MG63 (cell line): ENCODE measurements around the gene PGAM2. TPM values are rescaled to one million over a fixed set of nuclear protein-coding genes. Genes with fewer than 3 reads are reported as not detected.

Experiments used
- DNase-seq: peaks from one replicate; pipeline ENCODE4 v3.0.0-alpha.2; 2020
- H3K27me3 ChIP-seq: fragments of 250-450 bp; sonication (Bioruptor Pico); 2 replicates; pipeline ENCODE4 v1.5.1; 2020; ENCODE audit warnings: mild to moderate bottlenecking, moderate library complexity
- H3K36me3 ChIP-seq: fragments of 250-450 bp; sonication (Bioruptor Pico); 2 replicates; pipeline ENCODE4 v1.5.1; 2020; ENCODE audit warnings: mild to moderate bottlenecking, moderate library complexity
- H3K4me3 ChIP-seq: fragments of 250-450 bp; sonication (Bioruptor Pico); 2 replicates; pipeline ENCODE4 v1.5.1; 2020; ENCODE audit warnings: mild to moderate bottlenecking, moderate library complexity
- H3K9me3 ChIP-seq: fragments of 250-450 bp; sonication (Bioruptor Pico); 2 replicates; pipeline ENCODE4 v1.5.1; 2020; ENCODE audit warnings: mild to moderate bottlenecking, moderate library complexity
- total RNA-seq: library from RNA; depleted of rRNA; stranded (reverse); fragments of >200 nt; shearing (Covaris generic); gene quantifications from 2 replicates; pipeline ENCODE4 v1.2.3, GENCODE V29; 2014; ENCODE audit warnings: low replicate concordance

PGAM2 gene
- total RNA-seq, 1 experiment from 2014 or later: not detected

GRCh38 chr7:44094883-44095592, 29.7 kb upstream of the PGAM2 start:
- DNase-seq: no peak
- H3K36me3 ChIP-seq: no peaks in the 10 kb centered on the region

DNA sequence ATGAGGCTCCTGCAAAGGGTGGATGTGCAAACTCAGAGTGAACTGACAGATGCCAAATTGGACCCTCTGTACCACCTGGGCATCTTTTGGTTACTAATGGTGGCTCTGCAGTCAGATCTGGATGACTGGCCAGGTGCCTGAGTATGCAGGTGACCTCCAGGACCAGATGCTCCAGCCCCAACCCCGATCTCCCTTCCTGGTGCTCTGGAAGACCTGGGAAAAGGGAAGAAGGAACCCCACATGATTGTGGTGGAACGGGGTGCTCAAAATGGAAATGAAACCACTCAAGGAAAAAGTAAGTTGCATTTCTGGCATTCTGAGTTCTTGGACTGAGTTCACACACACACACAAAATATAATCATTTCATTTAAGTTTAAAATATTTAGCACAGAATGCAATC, 29.0 kb upstream of the PGAM2 start:
- Histone ChIP-seq H3K9me3 (no peaks in the 10 kb centered on the region), H3K27me3 (no peaks in the 10 kb centered on the region), H3K36me3 (no peaks in the 10 kb centered on the region), H3K4me3 (no peak overlapping the region)
- no peak for DNase-seq

More at GRCh38 chr7:44094883-44095592, 29.7 kb upstream of the PGAM2 start:
- no peaks in the 10 kb centered on the region for H3K9me3 ChIP-seq
- no peak overlapping the region for H3K4me3 ChIP-seq
- no peaks in the 10 kb centered on the region for H3K27me3 ChIP-seq

GRCh38 chr7:44093102-44093641, 27.8 kb upstream of the PGAM2 start:
- Histone ChIP-seq H3K4me3 (no peak overlapping the region), H3K27me3 (no peaks in the 10 kb centered on the region), H3K36me3 (no peaks in the 10 kb centered on the region), H3K9me3 (no peaks in the 10 kb centered on the region)
- no peak for DNase-seq

DNA sequence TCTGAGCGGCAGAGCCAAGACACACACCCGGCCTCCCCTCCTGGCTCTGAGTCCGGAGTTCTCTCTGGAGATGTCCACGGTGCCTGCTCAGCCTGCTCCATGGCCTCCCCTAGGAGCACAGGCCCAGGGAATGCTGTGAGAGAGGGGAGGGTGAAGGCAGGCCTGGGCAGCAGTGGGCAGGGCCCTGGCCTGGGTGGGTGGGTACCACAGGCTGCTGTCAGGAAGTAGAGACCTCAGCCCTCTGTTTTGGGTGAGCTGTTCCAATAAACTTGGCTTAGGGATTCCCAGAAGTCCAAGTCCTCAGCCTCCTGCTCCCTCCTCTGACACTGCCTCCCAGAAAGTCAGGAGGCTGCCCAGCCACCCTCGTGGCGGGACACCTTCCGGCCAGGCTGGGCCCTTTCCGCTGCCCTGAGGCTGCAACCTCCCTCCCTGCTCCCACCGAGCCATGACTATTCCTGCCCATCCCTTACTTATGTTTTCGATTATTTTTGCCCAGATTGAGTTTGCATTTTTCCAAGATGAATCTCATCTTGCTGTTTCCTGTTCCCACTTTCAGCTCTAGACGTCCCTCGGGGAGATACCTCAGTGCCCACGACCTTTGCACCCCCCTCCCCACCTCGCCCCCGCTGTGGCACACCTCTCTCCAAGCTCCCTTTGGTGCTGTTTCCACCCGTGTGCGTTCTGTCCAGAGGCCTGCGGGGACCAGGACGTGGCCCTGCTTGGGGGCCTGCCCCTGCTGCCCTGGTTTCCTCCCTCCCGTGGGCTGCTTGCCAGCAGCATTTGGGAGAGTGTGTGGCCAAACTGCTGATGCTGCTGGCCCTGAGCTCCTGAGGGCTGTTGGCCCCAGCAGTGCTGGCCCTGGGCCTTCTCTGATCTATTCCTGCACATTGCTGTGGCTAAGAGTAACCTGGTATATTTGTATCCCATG, 22.8 kb upstream of the PGAM2 start:
- DNase-seq: peak; percentile 97
- Histone ChIP-seq H3K4me3 (no peak overlapping the region; the same call in 1 of the 2 replicates), H3K27me3 (no peaks in the 10 kb centered on the region), H3K9me3 (no peaks in the 10 kb centered on the region), H3K36me3 (no peaks in the 10 kb centered on the region)

DNA sequence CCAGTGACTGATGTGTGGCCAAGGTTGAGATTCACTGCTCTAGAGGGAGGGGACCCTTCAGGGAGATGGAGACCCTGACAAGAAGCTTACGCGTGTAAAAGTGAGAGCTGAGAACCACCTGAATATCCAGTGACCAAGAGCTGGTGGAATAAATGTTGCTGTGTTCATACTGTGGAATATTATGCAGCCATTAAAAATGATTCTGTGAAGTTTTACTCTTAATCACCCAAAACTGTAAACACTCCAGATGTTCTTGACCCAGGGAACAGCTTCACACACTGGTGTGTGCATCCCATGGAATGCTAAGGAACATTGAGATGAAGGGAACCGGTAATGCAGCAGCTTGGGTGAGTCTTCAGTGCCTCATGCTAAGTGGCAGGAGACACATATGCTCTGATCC, 21.3 kb upstream of the PGAM2 start:
- H3K4me3 ChIP-seq: no peak overlapping the region
- no peak for DNase-seq
- H3K27me3 ChIP-seq: no peaks in the 10 kb centered on the region
- no peaks in the 10 kb centered on the region for H3K36me3 ChIP-seq
- no peaks in the 10 kb centered on the region for H3K9me3 ChIP-seq

- no peaks in the 10 kb centered on the region for H3K9me3 ChIP-seq
- H3K36me3 ChIP-seq: peaks cover 8% of the 10 kb centered on the region
- no peak for DNase-seq
- no peaks in the 10 kb centered on the region for H3K27me3 ChIP-seq
- H3K4me3 ChIP-seq: no peak overlapping the region
Observed at GRCh38 chr7:44085546-44085945, 20.2 kb upstream of the PGAM2 start.

GRCh38 chr7:44084701-44085100, 19.3 kb upstream of the PGAM2 start:
- no peak for DNase-seq
- no peak overlapping the region for H3K4me3 ChIP-seq
- H3K36me3 ChIP-seq: peaks cover 8% of the 10 kb centered on the region
- no peaks in the 10 kb centered on the region for H3K27me3 ChIP-seq
- no peaks in the 10 kb centered on the region for H3K9me3 ChIP-seq

GRCh38 chr7:44083796-44084195, 18.4 kb upstream of the PGAM2 start:
- no peak overlapping the region for H3K4me3 ChIP-seq
- H3K27me3 ChIP-seq: no peaks in the 10 kb centered on the region
- H3K9me3 ChIP-seq: no peaks in the 10 kb centered on the region
- H3K36me3 ChIP-seq: peaks cover 13% of the 10 kb centered on the region
- no peak for DNase-seq

GRCh38 chr7:44082541-44083207, 17.3 kb upstream of the PGAM2 start:
- Histone ChIP-seq H3K27me3 (no peaks in the 10 kb centered on the region), H3K4me3 (peak overlapping the region; percentile 99), H3K36me3 (peaks cover 24% of the 10 kb centered on the region), H3K9me3 (no peaks in the 10 kb centered on the region)
- DNase-seq: peak; percentile 99

- DNase-seq: no peak
- Histone ChIP-seq H3K27me3 (no peaks in the 10 kb centered on the region), H3K4me3 (peak overlapping the region; percentile 99), H3K36me3 (peaks cover 26% of the 10 kb centered on the region), H3K9me3 (no peaks in the 10 kb centered on the region)
Observed at GRCh38 chr7:44081266-44081748, 15.9 kb upstream of the PGAM2 start.

DNA sequence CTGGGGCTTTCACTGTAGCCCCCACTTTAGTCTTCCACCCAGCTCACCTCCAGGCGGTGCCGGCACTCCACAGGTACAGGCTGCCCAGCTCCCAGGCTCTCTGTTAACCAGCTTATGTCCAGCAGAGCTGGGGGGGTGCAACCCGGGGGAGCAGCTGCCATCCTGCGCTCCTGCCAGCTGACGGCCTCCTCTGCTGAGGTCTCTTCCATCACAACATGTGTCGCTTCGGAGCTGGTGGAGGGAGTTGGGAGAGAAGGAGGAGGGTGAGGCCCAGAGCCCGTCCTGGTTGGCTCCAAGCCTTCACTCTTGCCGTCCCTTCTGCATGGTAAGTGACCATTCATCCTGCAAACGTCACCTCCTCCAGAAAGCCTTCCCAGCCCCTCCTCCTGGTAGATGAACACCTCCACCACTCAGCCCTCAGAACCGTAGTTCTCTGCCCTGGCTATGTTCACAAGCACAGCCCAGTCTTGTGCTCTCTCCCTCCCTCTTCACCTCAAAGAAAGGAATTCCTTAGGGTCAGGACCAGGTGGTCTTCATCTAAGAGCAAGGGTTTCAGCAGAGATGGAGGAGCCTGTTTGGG, 15.4 kb upstream of the PGAM2 start:
- Histone ChIP-seq H3K9me3 (no peaks in the 10 kb centered on the region), H3K4me3 (no peak overlapping the region; the same call in 1 of the 2 replicates), H3K27me3 (no peaks in the 10 kb centered on the region), H3K36me3 (peaks cover 31% of the 10 kb centered on the region)
- DNase-seq: no peak

DNA sequence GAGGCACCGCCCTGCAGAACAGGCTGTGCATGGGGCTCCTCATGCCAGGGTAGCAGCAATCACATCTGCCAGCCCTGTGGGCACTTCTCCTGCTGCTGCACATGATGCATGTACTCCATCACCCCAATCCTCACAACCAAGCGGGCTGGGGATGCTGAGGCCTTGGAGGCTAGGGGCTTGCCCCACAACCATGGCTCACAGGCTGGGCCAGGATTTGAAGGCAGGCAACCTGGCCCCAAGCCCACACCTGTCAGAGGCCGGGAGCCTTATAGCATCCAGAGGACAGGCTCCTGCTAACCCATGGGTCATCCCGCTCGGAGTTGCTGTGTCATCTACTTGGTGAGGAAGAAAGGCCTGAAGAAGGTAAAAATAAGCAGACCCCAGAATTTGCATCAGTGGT, 14.8 kb upstream of the PGAM2 start:
- Histone ChIP-seq H3K36me3 (peaks cover 32% of the 10 kb centered on the region), H3K4me3 (no peak overlapping the region), H3K9me3 (no peaks in the 10 kb centered on the region), H3K27me3 (no peaks in the 10 kb centered on the region)
- DNase-seq: no peak

- H3K36me3 ChIP-seq: peaks cover 32% of the 10 kb centered on the region
- no peaks in the 10 kb centered on the region for H3K27me3 ChIP-seq
- no peaks in the 10 kb centered on the region for H3K9me3 ChIP-seq
- DNase-seq: no peak
- no peak overlapping the region for H3K4me3 ChIP-seq
Observed at GRCh38 chr7:44079331-44080021, 14.1 kb upstream of the PGAM2 start.

DNA sequence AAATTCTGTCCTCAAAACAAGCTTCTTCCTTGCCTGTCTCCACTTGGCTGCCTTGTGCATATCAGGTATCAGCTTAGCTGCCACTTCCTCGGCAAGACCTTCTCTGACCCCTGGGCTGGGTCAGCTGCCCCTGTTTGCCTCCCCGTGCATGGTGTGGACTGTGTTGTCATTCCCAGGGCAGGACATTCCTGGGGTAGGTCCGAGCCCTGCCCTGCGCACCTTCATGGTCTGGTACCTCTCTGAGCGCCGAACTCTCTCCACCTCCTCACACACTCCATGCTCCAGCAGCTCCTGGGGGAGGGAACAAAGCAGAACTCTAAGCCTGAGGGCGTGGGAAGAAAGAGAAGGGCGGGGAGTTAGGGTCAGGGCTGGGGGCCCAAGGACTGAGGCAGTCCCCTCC, 13.2 kb upstream of the PGAM2 start:
- Histone ChIP-seq H3K4me3 (no peak overlapping the region), H3K27me3 (no peaks in the 10 kb centered on the region), H3K36me3 (peaks cover 35% of the 10 kb centered on the region), H3K9me3 (no peaks in the 10 kb centered on the region)
- no peak for DNase-seq

DNA sequence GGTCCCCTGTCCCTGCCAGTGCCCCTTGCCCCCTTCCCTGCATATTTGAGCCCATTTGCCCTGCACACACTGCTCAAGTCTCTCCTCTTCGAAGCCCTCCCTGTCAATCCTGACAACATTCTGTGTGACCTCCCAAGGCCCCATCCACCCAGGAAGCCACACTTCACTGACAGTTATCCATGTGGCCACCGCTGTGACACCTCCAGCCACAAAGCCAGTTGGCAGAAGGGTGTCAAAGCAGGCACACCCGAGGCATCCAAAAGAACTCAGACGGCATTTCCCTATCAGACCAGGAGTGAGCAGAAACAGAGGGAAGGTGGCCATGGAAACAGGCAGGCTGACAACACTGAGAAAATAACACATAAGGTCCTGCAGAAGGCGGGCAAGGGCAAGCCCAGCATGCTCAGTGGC, 12.3 kb upstream of the PGAM2 start:
- Histone ChIP-seq H3K27me3 (no peaks in the 10 kb centered on the region), H3K36me3 (peaks cover 35% of the 10 kb centered on the region), H3K9me3 (no peaks in the 10 kb centered on the region), H3K4me3 (no peak overlapping the region)
- no peak for DNase-seq

DNA sequence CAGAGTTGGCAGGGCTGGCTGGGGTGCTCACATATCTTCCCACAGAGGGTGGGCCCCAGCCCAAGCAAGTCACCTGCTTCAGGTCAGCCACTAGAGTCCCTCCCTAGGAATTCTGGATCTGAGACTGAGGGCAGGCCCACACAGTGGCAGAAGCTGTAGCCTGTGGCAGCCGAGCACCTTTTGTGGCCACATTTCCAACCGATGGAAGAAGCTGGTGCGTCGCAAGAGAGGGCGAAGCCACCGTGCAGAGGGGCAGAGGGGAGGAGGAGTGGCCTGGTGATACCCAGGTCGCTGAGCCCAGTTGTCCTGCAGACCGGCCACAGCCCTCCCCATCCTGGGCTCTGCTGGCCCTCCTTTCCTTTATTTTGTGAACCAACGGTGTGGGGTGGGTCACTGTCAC, 11.7 kb upstream of the PGAM2 start:
- no peaks in the 10 kb centered on the region for H3K27me3 ChIP-seq
- peaks cover 35% of the 10 kb centered on the region for H3K36me3 ChIP-seq
- no peak for DNase-seq
- no peaks in the 10 kb centered on the region for H3K9me3 ChIP-seq
- no peak overlapping the region for H3K4me3 ChIP-seq
